ENCODE data around the gene LUC7L2.
A peak's percentile ranks its signal among the peaks of the same experiment; 100 is the strongest.
"Not testable (repeated sequence)": the region's sequence is repeated elsewhere in the genome, so short reads cannot be mapped to it uniquely, and the experiment has no call there.

The LUC7L2 gene

DNA sequence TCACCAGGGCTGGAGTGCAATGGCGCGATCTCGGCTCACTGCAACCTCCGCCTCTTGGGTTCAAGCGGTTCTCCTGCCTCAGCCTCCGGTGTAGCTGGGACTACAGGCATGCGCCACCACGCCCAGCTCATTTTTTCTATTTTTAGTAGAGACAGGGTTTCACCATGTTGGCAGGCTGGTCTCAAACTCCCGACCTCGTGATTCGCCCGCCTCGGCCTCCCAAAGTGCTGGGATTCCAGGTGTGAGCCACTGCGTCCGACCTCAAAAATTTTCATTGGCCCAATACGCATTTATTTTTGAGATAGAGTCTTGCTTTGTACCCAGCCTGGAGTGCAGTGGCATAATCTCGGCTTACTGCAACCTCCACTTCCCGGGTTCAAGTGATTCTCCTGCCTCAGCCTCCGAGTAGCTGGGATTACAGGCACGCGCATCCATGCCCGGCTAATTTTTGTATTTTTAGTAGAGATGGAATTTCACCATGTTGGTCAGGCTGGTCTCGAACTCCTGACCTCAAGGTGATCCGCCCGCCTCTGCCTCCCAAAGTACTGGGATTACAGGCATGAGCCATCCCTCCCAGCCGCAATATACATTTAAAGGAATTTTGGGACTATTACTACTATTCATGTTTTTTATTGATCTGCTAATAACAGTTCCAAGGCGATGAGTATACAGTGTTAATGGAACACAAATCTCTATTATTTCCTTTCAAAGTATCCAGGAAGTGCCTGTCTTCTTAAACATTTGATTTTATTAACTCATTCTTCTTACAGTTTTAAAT lies 1.8 kb upstream of the LUC7L2 start:
- DNase-seq = not testable (repeated sequence)

GRCh38 chr7:139358541-139359365 lies 941 bp upstream of the LUC7L2 start:
- DNase-seq = no peak

- peak; percentile 86 for DNase-seq
Measured at GRCh38 chr7:139360210-139360947, 685 bp downstream of the LUC7L2 start.

GRCh38 chr7:139360948-139361307 lies 1.2 kb downstream of the LUC7L2 start:
- no peak for DNase-seq

DNA sequence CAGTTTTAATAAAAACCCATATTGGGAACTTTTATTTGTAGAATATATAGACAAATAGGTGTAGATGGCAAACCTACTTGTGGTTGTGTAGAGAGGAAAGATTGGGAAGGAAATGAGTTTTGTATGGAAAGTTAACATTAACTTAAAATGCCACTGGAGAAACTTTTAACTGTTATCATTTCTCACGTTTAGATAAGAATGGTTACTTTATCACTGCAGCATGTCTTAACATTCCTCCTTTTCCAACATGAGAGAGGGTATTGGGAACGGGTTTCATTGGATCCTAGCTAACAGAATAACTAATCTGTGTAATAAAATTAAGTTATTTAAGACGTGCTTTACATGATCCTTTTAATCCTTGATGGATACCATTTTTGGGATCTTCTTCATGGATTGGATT lies 1.8 kb downstream of the LUC7L2 start:
- no peak for DNase-seq

GRCh38 chr7:139362302-139362701 lies 2.6 kb downstream of the LUC7L2 start:
- no peak for DNase-seq

DNA sequence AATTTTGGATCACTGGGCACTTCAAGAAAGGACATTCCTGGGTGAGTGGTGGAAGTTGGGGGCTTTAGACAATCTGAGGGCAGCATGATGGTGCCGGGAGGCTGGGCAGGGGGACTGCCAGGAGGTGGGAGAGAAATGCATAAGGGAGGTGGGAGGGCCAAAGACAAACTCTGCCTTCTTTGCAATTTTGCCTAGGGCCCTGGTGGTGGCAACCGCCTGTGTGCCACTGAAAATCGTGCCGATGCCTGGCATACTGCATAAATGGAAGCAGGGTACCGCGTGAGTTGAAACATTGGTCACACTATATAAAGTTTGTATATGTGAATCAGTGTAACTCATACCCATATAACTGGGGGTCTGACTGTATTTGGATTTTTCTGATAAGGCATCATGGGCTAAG lies 3.3 kb downstream of the LUC7L2 start:
- DNase-seq = no peak

- no peak for DNase-seq
Measured at GRCh38 chr7:139365336-139365735, 5.6 kb downstream of the LUC7L2 start.

DNA sequence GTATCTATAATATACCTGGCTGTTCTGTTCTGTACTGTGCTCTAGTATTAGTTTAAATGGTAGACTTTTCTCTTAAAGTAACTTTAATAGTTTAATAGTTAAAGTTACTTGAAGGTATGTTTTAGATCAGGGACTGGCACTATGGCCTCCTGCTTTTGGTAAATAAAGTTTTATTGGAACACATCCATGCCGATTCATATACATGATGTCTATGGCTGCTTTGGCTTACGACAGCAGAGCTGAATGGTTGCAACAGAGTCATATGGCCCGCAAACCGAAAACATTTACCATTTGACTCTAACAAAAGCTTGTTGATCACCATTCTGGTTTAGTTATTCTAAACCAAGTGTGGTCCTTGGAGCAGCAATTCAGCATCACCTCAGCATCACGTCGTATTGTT lies 6.7 kb downstream of the LUC7L2 start:
- DNase-seq = no peak

- DNase-seq = no peak
Measured at GRCh38 chr7:139367438-139368155, 7.9 kb downstream of the LUC7L2 start.

DNA sequence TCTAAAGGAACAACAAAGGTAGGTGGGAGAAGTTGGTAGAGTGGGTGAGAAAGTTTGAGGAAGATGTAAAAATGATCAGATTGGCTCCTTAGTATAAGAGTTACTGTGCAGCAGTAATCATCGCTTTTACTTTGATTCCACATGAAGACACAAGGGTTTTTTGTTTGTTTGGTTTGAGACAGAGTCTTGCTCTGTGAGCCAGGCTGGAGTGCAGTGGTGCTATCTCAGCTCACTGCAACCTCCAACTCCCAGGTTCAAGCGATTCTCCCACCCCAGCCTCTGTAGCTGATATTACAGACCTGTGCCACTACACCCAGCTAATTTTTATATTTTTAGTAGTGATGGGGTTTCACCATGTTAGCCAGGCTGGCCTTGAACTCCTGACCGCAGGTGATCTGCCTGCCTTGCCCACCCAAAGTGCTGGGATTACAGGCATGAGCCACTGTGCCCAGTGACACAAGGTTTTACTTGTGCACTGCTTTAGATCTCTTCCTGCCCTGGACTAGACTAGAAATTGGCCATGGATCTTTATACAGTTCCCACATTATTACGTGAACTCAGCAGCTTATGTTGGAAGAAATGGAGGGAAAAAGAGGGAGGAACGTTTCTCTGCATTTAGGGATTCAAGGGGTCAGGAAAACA lies 10.7 kb downstream of the LUC7L2 start:
- DNase-seq = no peak

DNA sequence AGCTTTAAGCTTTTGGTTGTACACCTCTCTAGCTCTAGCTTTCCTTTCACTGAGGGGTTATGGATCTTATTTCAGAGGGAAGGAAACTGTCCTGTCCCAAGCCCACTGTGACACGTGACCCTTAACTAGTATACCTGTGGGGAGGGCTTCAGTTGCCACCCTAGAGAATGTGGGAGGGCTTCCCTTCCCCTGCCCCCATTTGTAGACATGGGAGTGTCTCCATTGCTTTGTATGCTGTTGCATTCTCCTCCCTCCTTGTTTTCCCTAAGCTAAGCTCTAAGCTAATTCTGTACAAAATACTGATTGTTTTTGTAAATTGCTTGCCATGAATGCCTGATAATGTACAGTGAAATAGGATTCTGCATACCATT lies 11.2 kb downstream of the LUC7L2 start:
- no peak for DNase-seq

DNA sequence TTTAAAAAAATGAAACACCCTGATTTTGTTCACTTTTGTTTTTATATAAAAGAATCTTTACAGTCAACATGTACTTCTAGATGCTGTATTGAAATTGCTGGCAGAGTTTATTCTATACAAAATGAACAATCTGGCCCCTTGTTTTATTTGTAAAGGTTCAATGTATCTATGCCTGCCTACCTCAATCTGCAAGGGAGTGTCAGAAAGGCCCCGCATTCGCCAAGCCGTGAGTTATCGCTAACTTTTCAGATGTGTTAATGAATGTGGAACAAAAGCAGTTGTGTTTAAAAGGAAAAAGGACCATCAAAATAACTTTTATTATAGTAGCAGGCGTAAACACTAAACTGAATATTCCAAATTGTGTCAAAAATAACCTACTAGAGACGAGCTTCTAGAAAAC lies 14.6 kb downstream of the LUC7L2 start:
- DNase-seq = no peak

DNA sequence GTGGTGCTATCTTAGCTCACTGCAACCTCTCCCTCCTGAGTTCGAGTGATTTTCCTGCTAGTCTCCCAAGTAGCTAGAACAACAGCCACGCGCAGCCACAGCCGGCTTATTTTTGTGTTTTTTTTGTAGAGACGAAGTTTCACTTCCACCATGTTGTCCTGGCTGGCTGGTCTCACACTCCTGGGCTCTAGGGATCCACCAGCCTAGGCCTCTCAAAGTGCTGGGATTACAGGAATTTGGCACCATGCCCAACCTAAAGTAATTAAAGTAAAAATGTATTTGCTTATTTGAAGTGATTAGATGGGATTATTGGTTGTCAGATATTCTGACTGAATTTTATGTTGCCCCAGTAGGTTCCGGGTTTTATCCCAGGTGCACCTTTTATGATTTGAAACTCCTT lies 22.7 kb downstream of the LUC7L2 start:
- DNase-seq = no peak

- DNase-seq = no peak
Measured at GRCh38 chr7:139384611-139385010, 24.9 kb downstream of the LUC7L2 start.

- no peak for DNase-seq
Measured at GRCh38 chr7:139387594-139387993, 27.9 kb downstream of the LUC7L2 start.

DNA sequence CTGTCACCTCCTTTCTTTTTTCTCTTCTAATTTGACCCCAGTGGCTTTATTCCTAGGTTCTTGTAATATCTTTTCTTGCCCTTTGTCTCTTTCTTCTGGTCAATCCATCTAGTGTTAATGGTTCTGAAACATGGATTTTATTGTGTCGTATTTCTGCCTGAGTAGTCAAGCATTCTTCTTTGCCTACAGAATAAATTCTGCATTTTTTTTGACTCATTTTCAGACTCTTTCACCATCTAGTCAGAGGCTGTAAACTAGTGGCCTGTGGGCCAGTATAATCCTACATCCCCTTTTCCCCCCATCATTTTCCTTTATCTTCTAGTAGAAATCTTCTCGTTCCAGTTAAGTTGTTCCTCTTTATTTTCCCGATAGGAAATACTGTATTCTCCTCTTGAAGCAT lies 29.4 kb downstream of the LUC7L2 start:
- DNase-seq = no peak

GRCh38 chr7:139389774-139390173 lies 30.1 kb downstream of the LUC7L2 start:
- no peak for DNase-seq

DNA sequence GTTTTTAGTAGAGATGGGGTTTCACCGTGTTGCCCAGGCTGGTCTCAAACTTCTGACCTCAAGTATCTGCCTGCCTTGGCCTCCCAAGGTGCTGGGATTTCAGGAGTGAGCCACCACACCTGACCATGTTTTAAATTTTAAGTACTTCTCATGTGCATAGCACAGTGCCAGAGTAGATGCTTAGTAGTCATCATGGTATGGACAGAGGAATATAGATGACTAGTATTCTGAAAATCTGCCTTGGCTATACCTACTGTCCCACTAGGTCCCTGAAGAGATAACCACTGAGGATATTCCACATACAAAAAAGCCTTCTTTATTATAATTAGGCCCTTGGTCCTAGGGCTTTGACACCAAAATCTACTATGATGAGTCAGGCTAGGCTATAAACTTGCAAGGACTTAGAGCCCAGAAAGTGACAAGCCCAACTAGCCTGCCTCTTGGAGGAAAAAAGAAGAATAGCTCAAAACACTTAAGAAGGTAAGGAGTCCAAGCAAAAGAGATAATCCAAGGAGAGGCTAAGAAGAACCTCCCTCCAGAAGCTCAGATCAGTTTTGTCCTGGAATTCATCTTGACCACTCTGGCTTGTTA lies 34.0 kb downstream of the LUC7L2 start:
- DNase-seq = no peak

- DNase-seq = no peak
Measured at GRCh38 chr7:139394540-139394939, 34.8 kb downstream of the LUC7L2 start.

GRCh38 chr7:139396323-139396951 lies 36.7 kb downstream of the LUC7L2 start:
- no peak for DNase-seq

- DNase-seq = no peak
Measured at GRCh38 chr7:139397192-139397591, 37.5 kb downstream of the LUC7L2 start.

All from T1000 (cell line).